ENCODE data around the gene AP3B2.

AP3B2 gene

DNA sequence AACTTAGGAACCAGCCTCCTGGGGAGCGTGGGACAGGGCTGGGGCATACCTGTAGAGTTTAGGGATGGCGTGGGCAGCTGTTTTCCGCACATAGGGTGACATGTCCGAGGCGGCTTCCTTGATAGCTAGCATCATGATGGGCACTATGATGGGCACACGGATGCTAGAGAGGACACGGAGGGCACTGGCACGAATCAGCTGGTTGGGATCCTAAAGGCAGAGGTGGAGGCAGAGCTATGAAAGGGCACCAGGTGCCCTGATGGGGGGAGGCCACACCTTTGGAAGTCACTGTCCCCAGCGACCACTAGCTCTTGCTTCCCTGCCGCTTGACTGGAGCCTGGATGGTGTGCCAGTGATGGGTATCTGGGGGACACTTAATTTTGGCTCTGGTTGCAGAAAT is 28.3 kb downstream of the AP3B2 start:
- no peaks in the 10 kb centered on the region for H3K9me3 ChIP-seq (replicated peaks; ENCODE audit: insufficient read depth, low read length)
- no peak overlapping the region for H3K27ac ChIP-seq (ENCODE audit: low read length)
- peaks cover 14% of the 10 kb centered on the region; the same call in 1 of the 2 replicates for H3K27me3 ChIP-seq (replicated peaks; ENCODE audit: insufficient read depth, low read length)
- no peak overlapping the region for H2AFZ ChIP-seq (ENCODE audit: low read length)
- no peaks in the 10 kb centered on the region for H3K79me2 ChIP-seq (ENCODE audit: low read length)
- no peak overlapping the region for H3K9ac ChIP-seq (ENCODE audit: low read length)
- peak overlapping the region; percentile 70 for H3K4me2 ChIP-seq (ENCODE audit: low read depth, low read length)
- TF ChIP-seq EZH2 (optimal IDR thresholded peaks at IDR 0.05; ENCODE audit: low read depth, low read length) (no peak), EZH2phosphoT487 (IDR thresholded peaks at IDR 0.05; ENCODE audit: low read length) (no peak)
- TF ChIP-seq, protein P1, sequence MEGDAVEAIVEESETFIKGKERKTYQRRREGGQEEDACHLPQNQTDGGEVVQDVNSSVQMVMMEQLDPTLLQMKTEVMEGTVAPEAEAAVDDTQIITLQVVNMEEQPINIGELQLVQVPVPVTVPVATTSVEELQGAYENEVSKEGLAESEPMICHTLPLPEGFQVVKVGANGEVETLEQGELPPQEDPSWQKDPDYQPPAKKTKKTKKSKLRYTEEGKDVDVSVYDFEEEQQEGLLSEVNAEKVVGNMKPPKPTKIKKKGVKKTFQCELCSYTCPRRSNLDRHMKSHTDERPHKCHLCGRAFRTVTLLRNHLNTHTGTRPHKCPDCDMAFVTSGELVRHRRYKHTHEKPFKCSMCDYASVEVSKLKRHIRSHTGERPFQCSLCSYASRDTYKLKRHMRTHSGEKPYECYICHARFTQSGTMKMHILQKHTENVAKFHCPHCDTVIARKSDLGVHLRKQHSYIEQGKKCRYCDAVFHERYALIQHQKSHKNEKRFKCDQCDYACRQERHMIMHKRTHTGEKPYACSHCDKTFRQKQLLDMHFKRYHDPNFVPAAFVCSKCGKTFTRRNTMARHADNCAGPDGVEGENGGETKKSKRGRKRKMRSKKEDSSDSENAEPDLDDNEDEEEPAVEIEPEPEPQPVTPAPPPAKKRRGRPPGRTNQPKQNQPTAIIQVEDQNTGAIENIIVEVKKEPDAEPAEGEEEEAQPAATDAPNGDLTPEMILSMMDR (IDR thresholded peaks at IDR 0.05; ENCODE audit: low read length): no peak
- H3K4me3 ChIP-seq (ENCODE audit: low read length): peak overlapping the region; percentile 85; the same call in 1 of the 2 replicates
- H4K20me1 ChIP-seq (ENCODE audit: insufficient read depth, low read length): no peaks in the 10 kb centered on the region
- peaks cover 3% of the 10 kb centered on the region; the same call in 1 of the 2 replicates for H3F3A ChIP-seq (ENCODE audit: insufficient read depth, low read length)
- H3K4me1 ChIP-seq (ENCODE audit: low read length): peaks cover 10% of the 10 kb centered on the region; the same call in 1 of the 2 replicates
- no peak for DNase-seq
- no peaks in the 10 kb centered on the region for H3K36me3 ChIP-seq (replicated peaks; ENCODE audit: insufficient read depth, low read length)
- no peaks in the 10 kb centered on the region for H3K9me2 ChIP-seq (replicated peaks; ENCODE audit: insufficient read depth, low read length)

DNA sequence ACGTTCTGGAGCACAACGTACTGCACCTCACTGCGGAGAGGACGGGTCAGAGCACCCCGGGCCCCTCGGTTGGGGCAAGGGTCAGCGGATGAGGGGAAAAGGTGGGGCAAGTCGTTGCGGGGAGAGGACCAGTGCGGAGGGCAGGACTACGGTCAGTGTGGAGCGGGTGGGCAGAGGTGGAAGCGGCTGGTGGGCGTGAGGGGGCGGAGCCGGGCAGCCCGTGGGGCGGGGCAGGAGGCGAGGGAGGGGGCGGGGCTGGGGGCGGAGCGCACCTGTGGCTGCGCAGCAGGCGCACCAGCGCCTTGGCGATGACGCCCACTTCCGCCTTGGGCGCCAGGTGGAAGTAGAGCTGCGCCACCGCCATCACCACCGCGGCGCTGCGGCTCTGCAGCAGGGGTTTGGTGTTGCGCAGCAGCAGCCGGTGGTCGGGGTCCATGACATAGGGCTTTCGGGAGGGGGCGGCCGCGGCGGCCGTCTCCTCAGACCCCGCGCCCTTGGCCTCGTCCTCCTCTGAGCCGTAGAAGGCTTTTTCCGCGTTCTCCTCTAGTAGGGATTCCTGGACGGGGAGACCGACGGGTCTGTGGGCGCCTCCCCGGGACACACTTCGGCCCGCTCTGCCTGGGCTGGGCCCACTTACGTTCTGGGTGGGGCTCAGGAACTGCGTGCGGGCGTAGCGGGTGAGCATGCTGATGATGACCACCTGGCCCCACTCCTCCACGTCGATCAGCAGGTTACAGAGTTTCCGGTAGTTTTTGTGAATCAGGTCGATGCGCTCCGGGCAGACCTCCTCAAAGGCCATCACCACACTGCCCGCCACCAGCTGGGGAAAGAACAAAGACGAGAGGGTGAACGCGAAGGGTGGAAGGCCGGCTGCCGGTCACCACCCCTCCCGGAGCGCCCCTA is 29.2 kb downstream of the AP3B2 start:
- Histone ChIP-seq H2AFZ (ENCODE audit: low read length) (peak overlapping the region; percentile 91), H3K27me3 (replicated peaks; ENCODE audit: insufficient read depth, low read length) (peaks cover 14% of the 10 kb centered on the region; the same call in 1 of the 2 replicates)

DNA sequence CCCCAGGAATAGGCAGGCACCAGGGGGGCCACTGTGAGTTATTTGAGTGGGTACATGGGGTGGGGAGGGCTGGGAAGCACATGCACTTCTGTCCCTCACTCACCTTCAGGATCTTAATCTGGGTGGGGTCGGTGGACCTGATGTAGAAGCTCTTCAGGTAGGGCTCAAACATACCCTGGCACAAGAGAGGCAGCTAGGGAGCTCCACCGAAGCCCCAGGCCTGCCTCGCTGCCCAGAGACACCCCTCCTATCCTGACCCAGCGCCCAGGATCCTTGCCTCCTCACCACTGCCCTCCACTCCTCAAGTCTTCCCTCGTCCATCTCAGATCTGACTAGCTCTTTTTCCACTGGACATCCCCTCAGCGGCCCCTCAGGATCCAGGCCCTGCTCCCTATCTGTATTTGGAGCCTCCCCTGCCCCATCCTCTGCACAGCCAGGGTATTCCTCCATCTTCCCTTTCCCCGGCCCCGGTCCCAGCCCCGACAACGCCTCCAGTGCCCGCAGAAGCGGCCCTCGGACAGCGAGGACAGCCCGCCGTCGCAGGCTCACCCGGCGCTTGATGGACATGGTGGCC is 30.0 kb downstream of the AP3B2 start:
- H3K4me2 ChIP-seq (ENCODE audit: low read depth, low read length): peak overlapping the region; percentile 89
- H3K9me2 ChIP-seq (replicated peaks; ENCODE audit: insufficient read depth, low read length): no peaks in the 10 kb centered on the region
- no peaks in the 10 kb centered on the region for H3K9me3 ChIP-seq (replicated peaks; ENCODE audit: insufficient read depth, low read length)
- no peaks in the 10 kb centered on the region for H3K36me3 ChIP-seq (replicated peaks; ENCODE audit: insufficient read depth, low read length)
- TF ChIP-seq, protein P1 (IDR thresholded peaks at IDR 0.05; ENCODE audit: low read length): no peak
- TF ChIP-seq EZH2phosphoT487 (IDR thresholded peaks at IDR 0.05; ENCODE audit: low read length) (no peak), EZH2 (optimal IDR thresholded peaks at IDR 0.05; ENCODE audit: low read depth, low read length) (no peak)
- H3K4me3 ChIP-seq (ENCODE audit: low read length): peak overlapping the region; percentile 64
- no peaks in the 10 kb centered on the region for H3K79me2 ChIP-seq (ENCODE audit: low read length)
- H3K9ac ChIP-seq (ENCODE audit: low read length): no peak overlapping the region
- no peaks in the 10 kb centered on the region for H4K20me1 ChIP-seq (ENCODE audit: insufficient read depth, low read length)
- no peak for DNase-seq
- H3K27me3 ChIP-seq (replicated peaks; ENCODE audit: insufficient read depth, low read length): peaks cover 14% of the 10 kb centered on the region; the same call in 1 of the 2 replicates
- peak overlapping the region; percentile 91 for H2AFZ ChIP-seq (ENCODE audit: low read length)
- H3K27ac ChIP-seq (ENCODE audit: low read length): no peak overlapping the region
- H3F3A ChIP-seq (ENCODE audit: insufficient read depth, low read length): peaks cover 3% of the 10 kb centered on the region; the same call in 1 of the 2 replicates
- peaks cover 10% of the 10 kb centered on the region; the same call in 1 of the 2 replicates for H3K4me1 ChIP-seq (ENCODE audit: low read length)

More for the DNA sequence above, 29.2 kb downstream of the AP3B2 start:
- H3K79me2 ChIP-seq (ENCODE audit: low read length): no peaks in the 10 kb centered on the region
- DNase-seq: peak; percentile 90
- H3K9ac ChIP-seq (ENCODE audit: low read length): peak overlapping the region; percentile 56; the same call in 1 of the 2 replicates
- H3K9me3 ChIP-seq (replicated peaks; ENCODE audit: insufficient read depth, low read length): no peaks in the 10 kb centered on the region
- H3K4me2 ChIP-seq (ENCODE audit: low read depth, low read length): peak overlapping the region; percentile 89
- no peaks in the 10 kb centered on the region for H3K36me3 ChIP-seq (replicated peaks; ENCODE audit: insufficient read depth, low read length)
- no peak for TF ChIP-seq EZH2 (optimal IDR thresholded peaks at IDR 0.05; ENCODE audit: low read depth, low read length)
- TF ChIP-seq EZH2phosphoT487 (IDR thresholded peaks at IDR 0.05; ENCODE audit: low read length): no peak
- TF ChIP-seq, protein P1 (IDR thresholded peaks at IDR 0.05; ENCODE audit: low read length): peak; percentile 39
- no peaks in the 10 kb centered on the region for H3K9me2 ChIP-seq (replicated peaks; ENCODE audit: insufficient read depth, low read length)
- H4K20me1 ChIP-seq (ENCODE audit: insufficient read depth, low read length): no peaks in the 10 kb centered on the region
- peaks cover 10% of the 10 kb centered on the region; the same call in 1 of the 2 replicates for H3K4me1 ChIP-seq (ENCODE audit: low read length)
- H3K4me3 ChIP-seq (ENCODE audit: low read length): peak overlapping the region; percentile 85
- no peak overlapping the region for H3K27ac ChIP-seq (ENCODE audit: low read length)
- peaks cover 3% of the 10 kb centered on the region; the same call in 1 of the 2 replicates for H3F3A ChIP-seq (ENCODE audit: insufficient read depth, low read length)

All from MM.1S (cell line).